IMR-90 (cell line): ENCODE results near the gene MRPL21.

Experiments used
- CEBPB ChIP-seq: IDR thresholded peaks from 2 replicates; pipeline ENCODE4 v1.6.1; 2012; ENCODE audit warnings: low read depth, low read length, improper control_type of control experiment
- CHD1 ChIP-seq: IDR thresholded peaks from 2 replicates; pipeline ENCODE4 v1.6.1; 2012; ENCODE audit warnings: low read depth, low read length, improper control_type of control experiment
- FOS ChIP-seq: fragments of 150-350 bp; IDR thresholded peaks from 2 replicates; pipeline ENCODE4 v1.6.1; 2016; ENCODE audit warnings: low read depth, low read length
- MAFK ChIP-seq: IDR thresholded peaks from 2 replicates; pipeline ENCODE4 v1.6.1; 2012; ENCODE audit warnings: low read depth, low read length, improper control_type of control experiment
- NFE2L2 ChIP-seq: fragments of 150-350 bp; IDR thresholded peaks from 2 replicates; pipeline ENCODE4 v1.6.1; 2016; ENCODE audit warnings: low read depth, mild to moderate bottlenecking, low read length
- POLR2A ChIP-seq: IDR thresholded peaks from 2 replicates; pipeline ENCODE4 v1.6.1; 2012; ENCODE audit warnings: mild to moderate bottlenecking, low read depth, low read length
- RAD21 ChIP-seq: IDR thresholded peaks from 2 replicates; pipeline ENCODE4 v1.6.1; 2012; ENCODE audit warnings: low read length, improper control_type of control experiment
- RFX5 ChIP-seq: IDR thresholded peaks from 2 replicates; pipeline ENCODE4 v1.8.0; 2012; ENCODE audit warnings: low read depth, mild to moderate bottlenecking, low read length, moderate library complexity
- SMC3 ChIP-seq: fragments of 150-350 bp; IDR thresholded peaks from 2 replicates; pipeline ENCODE4 v1.6.1; 2016; ENCODE audit warnings: low read depth, mild to moderate bottlenecking, antibody characterized with exemption, low read length, moderate library complexity
- USF2 ChIP-seq: fragments of 150-350 bp; IDR thresholded peaks from 2 replicates; pipeline ENCODE4 v1.6.1; 2017; ENCODE audit warnings: mild to moderate bottlenecking, antibody characterized with exemption, low read length, low read depth
- TF ChIP-seq, protein P1 (sequence below): conservative IDR thresholded peaks from 2 replicates; pipeline ENCODE4 v1.5.1; 2012; ENCODE audit warnings: mild to moderate bottlenecking, low read depth, low read length, improper control_type of control experiment

GRCh38 chr11:68936358-68936636, 32.7 kb upstream of the MRPL21 start:
- TF ChIP-seq RAD21, result no peak
- TF ChIP-seq USF2, result no peak
- TF ChIP-seq CHD1, result no peak
- TF ChIP-seq, protein P1, sequence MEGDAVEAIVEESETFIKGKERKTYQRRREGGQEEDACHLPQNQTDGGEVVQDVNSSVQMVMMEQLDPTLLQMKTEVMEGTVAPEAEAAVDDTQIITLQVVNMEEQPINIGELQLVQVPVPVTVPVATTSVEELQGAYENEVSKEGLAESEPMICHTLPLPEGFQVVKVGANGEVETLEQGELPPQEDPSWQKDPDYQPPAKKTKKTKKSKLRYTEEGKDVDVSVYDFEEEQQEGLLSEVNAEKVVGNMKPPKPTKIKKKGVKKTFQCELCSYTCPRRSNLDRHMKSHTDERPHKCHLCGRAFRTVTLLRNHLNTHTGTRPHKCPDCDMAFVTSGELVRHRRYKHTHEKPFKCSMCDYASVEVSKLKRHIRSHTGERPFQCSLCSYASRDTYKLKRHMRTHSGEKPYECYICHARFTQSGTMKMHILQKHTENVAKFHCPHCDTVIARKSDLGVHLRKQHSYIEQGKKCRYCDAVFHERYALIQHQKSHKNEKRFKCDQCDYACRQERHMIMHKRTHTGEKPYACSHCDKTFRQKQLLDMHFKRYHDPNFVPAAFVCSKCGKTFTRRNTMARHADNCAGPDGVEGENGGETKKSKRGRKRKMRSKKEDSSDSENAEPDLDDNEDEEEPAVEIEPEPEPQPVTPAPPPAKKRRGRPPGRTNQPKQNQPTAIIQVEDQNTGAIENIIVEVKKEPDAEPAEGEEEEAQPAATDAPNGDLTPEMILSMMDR, result no peak
- TF ChIP-seq SMC3, result no peak
- TF ChIP-seq POLR2A, result no peak
- TF ChIP-seq CEBPB, result no peak
- TF ChIP-seq RFX5, result no peak
- TF ChIP-seq MAFK, result no peak
- no peak for TF ChIP-seq FOS
- TF ChIP-seq NFE2L2, result no peak
